Kidney epithelial cell (primary cell): ENCODE data around the gene BCLAF1. TPM values are rescaled to one million over a fixed set of nuclear protein-coding genes. Genes with fewer than 3 reads are reported as not detected.

Experiments used
- DNase-seq: peaks from one replicate; pipeline ENCODE4 v3.0.0-alpha.2; 2010; ENCODE audit warnings: low read depth
- H3K27me3 ChIP-seq: 2 replicates; pipeline ENCODE4 v1.6.0; 2011; ENCODE audit warnings: low read length; ENCODE audit not compliant: control insufficient read depth, insufficient read depth
- H3K36me3 ChIP-seq: 2 replicates; pipeline ENCODE4 v1.5.1; 2011; ENCODE audit warnings: low read length; ENCODE audit not compliant: control insufficient read depth, insufficient read depth
- H3K4me3 ChIP-seq: 2 replicates; pipeline ENCODE4 v1.5.1; 2011; ENCODE audit warnings: low read depth, mild to moderate bottlenecking, control low read depth, low read length
- CTCF ChIP-seq: IDR thresholded peaks from 2 replicates; pipeline ENCODE4 v1.5.1; 2011; ENCODE audit warnings: mild to moderate bottlenecking, moderate library complexity, low read length, control low read depth, inconsistent platforms; ENCODE audit not compliant: insufficient read depth, poor library complexity, severe bottlenecking
- total RNA-seq: library from RNA; depleted of rRNA; stranded (reverse); fragments of >200 nt; gene quantifications from 2 replicates; pipeline ENCODE4 v1.2.3, GENCODE V29; 2015

BCLAF1 gene
- total RNA-seq, 1 donor from 2014 or later = 97.9 TPM

DNA sequence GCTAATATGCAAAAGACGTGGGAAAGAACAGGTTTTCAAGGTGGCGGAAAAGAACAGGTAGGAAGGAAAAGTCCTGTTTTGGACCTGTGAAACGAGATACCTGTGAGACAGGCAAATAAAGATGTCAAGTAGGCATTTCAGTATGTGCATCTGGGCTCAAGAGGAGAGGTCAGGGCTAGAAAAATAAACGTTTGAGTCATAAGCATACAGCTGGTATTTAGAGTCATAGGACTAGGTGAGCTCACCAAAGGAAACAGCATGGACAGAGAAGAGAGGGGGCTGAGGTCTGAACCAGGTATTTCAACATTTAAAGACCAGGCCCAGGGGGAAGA, 54.4 kb downstream of the BCLAF1 start:
- no peaks in the 10 kb centered on the region for H3K36me3 ChIP-seq
- no peaks in the 10 kb centered on the region for H3K27me3 ChIP-seq
- DNase-seq = peak; percentile 69
- no peak overlapping the region for H3K4me3 ChIP-seq
- no peak for TF ChIP-seq CTCF

- H3K36me3 ChIP-seq = no peaks in the 10 kb centered on the region
- TF ChIP-seq CTCF = no peak
- DNase-seq = no peak
These were observed 56.9 kb downstream of the BCLAF1 start for GRCh38 chr6:136232701-136233100.

DNA sequence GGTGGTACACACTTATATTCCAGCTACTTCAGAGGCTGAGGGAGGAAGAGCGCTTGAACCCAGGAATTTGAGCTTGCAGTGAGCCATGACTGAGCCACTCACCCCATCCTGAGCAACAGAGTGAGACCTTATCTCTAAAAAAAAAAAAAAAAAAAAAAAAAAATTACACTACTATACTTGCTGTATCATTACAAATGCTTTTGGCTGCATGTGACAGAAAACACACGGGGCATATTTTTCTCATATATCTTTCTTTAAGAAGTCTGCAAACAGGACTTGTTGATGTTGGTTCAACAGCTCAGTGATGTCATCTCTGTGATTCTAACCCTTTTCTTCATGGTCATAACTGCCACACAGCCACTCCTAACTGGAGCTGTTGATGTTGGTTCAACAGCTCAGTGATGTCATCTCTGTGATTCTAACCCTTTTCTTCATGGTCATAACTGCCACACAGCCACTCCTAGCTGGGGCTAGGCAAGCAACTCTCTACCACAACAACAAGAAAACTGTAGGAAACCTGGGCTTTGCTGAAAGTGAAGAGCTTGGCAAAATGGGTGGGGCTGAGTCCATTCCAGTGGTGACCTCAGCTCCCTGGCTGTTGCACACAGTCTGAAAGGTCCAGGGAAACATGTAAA, 59.3 kb downstream of the BCLAF1 start:
- DNase-seq = no peak
- Histone ChIP-seq H3K36me3 (no peaks in the 10 kb centered on the region), H3K4me3 (no peak overlapping the region), H3K27me3 (no peaks in the 10 kb centered on the region)
- TF ChIP-seq CTCF = no peak

More at GRCh38 chr6:136232701-136233100, 56.9 kb downstream of the BCLAF1 start:
- Histone ChIP-seq H3K4me3 (no peak overlapping the region), H3K27me3 (no peaks in the 10 kb centered on the region)

GRCh38 chr6:136228814-136229213, 60.8 kb downstream of the BCLAF1 start:
- no peak for TF ChIP-seq CTCF
- H3K4me3 ChIP-seq = no peak overlapping the region
- DNase-seq = no peak

GRCh38 chr6:136226674-136227377, 62.8 kb downstream of the BCLAF1 start:
- no peak overlapping the region for H3K4me3 ChIP-seq
- DNase-seq = peak; percentile 53
- H3K27me3 ChIP-seq = no peaks in the 10 kb centered on the region
- TF ChIP-seq CTCF = no peak
- H3K36me3 ChIP-seq = no peaks in the 10 kb centered on the region

More at GRCh38 chr6:136228814-136229213, 60.8 kb downstream of the BCLAF1 start:
- Histone ChIP-seq H3K27me3 (no peaks in the 10 kb centered on the region), H3K36me3 (no peaks in the 10 kb centered on the region)
